OCI-LY3 (cell line): ENCODE results near the gene COX7C.

Source experiments
- H2AFZ ChIP-seq: fragments of 200-600, 300-600 bp; shearing (Covaris generic); 2 replicates; pipeline ENCODE4 v1.6.0; 2014; ENCODE audit warnings: antibody characterized with exemption, low read depth, low read length
- H3K27ac ChIP-seq: fragments of 200-600, 300-600 bp; sonication (generic); 2 replicates; pipeline ENCODE4 v1.5.1; 2014; ENCODE audit warnings: mild to moderate bottlenecking, low read length, moderate library complexity, mixed read lengths
- H3K27me3 ChIP-seq: fragments of 200-600, 300-600 bp; sonication (generic); 2 replicates; pipeline ENCODE4 v1.6.1; 2014; ENCODE audit warnings: low read depth, low read length, mixed read lengths
- H3K36me3 ChIP-seq: fragments of 200-600, 300-600 bp; sonication (generic); replicated peaks from 2 replicates; pipeline ENCODE3; 2014; ENCODE audit warnings: low read depth, low read length, mixed read lengths
- H3K4me1 ChIP-seq: fragments of 300-600, 200-600 bp; sonication (generic); 2 replicates; pipeline ENCODE4 v1.6.1; 2014; ENCODE audit warnings: low read length, mixed read lengths
- H3K4me2 ChIP-seq: fragments of 200-600, 300-600 bp; sonication (generic); 2 replicates; pipeline ENCODE4 v1.6.1; 2014; ENCODE audit warnings: low read length, mixed read lengths
- H3K4me3 ChIP-seq: fragments of 300-600, 200-600 bp; sonication (generic); 2 replicates; pipeline ENCODE4 v1.5.1; 2014; ENCODE audit warnings: antibody characterized with exemption, mild to moderate bottlenecking, low read length, moderate library complexity
- H3K79me2 ChIP-seq: fragments of 300-600, 200-600 bp; shearing (Covaris generic); 2 replicates; pipeline ENCODE4 v1.6.1; 2014; ENCODE audit warnings: mild to moderate bottlenecking, low read length, mixed read lengths
- H3K9ac ChIP-seq: fragments of 300-600, 200-600 bp; shearing (Covaris generic); 2 replicates; pipeline ENCODE4 v1.6.0; 2014; ENCODE audit warnings: mild to moderate bottlenecking, low read length, moderate library complexity
- H3K9me3 ChIP-seq: fragments of 200-600, 300-600 bp; shearing (Covaris generic); 2 replicates; pipeline ENCODE4 v1.6.1; 2014; ENCODE audit warnings: low read length, mixed read lengths; ENCODE audit not compliant: insufficient read depth
- H4K20me1 ChIP-seq: fragments of 200-600, 300-600 bp; sonication (generic); 2 replicates; pipeline ENCODE4 v1.6.1; 2016; ENCODE audit warnings: low read length, mixed read lengths; ENCODE audit not compliant: insufficient read depth
- EZH2phosphoT487 ChIP-seq: fragments of 200-600 bp; shearing (Covaris generic); IDR thresholded peaks from 2 replicates; pipeline ENCODE4 v1.6.1; 2018; ENCODE audit warnings: antibody characterized with exemption, mixed run types, low read depth
- TF ChIP-seq, protein P1 (sequence below): fragments of 200-600, 300-600 bp; sonication (generic); IDR thresholded peaks from 2 replicates; pipeline ENCODE4 v1.5.1; 2014; ENCODE audit warnings: antibody characterized with exemption, low read length, low read depth

The COX7C gene

DNA sequence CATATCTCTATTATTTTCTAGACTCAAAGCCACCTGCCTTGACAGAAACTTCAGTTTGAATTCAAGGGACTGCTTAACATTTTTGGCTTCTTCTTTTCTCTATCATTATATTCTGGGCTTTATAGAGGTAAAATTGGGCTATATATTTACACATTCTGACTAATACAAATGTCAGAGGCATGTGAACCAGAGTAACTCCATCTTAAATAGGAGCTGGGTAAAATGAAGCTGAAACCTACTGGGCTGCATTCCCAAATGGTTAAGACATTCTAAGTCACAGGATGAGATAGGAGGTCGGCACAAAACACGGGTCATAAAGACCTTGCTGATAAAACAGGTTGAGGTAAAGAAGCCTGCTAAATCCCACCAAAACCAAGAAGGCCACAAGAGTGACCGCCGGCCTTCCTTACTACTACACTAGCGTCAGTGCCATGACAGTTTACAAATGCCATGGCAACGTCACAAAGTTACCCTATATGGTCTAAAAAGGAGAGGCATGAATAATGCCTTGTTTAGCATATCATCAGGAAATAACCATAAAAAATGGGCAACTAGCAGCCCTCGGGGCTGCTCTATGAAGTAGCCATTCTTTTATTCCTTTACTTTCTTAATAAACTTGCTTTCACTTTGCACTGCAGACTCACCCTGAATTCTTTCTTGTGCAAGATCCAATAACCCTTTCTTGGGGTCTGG is 44.8 kb upstream of the COX7C start:
- H3K27me3 ChIP-seq: no peaks in the 10 kb centered on the region
- H3K79me2 ChIP-seq: no peaks in the 10 kb centered on the region
- no peaks in the 10 kb centered on the region for H3K4me1 ChIP-seq
- H3K9ac ChIP-seq: no peak overlapping the region
- H2AFZ ChIP-seq: no peak overlapping the region
- H4K20me1 ChIP-seq: no peaks in the 10 kb centered on the region
- no peak overlapping the region for H3K4me3 ChIP-seq
- H3K4me2 ChIP-seq: no peak overlapping the region
- no peaks in the 10 kb centered on the region for H3K9me3 ChIP-seq
- H3K36me3 ChIP-seq: no peaks in the 10 kb centered on the region
- H3K27ac ChIP-seq: no peak overlapping the region
- TF ChIP-seq, protein P1, sequence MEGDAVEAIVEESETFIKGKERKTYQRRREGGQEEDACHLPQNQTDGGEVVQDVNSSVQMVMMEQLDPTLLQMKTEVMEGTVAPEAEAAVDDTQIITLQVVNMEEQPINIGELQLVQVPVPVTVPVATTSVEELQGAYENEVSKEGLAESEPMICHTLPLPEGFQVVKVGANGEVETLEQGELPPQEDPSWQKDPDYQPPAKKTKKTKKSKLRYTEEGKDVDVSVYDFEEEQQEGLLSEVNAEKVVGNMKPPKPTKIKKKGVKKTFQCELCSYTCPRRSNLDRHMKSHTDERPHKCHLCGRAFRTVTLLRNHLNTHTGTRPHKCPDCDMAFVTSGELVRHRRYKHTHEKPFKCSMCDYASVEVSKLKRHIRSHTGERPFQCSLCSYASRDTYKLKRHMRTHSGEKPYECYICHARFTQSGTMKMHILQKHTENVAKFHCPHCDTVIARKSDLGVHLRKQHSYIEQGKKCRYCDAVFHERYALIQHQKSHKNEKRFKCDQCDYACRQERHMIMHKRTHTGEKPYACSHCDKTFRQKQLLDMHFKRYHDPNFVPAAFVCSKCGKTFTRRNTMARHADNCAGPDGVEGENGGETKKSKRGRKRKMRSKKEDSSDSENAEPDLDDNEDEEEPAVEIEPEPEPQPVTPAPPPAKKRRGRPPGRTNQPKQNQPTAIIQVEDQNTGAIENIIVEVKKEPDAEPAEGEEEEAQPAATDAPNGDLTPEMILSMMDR: no peak
- no peak for TF ChIP-seq EZH2phosphoT487

DNA sequence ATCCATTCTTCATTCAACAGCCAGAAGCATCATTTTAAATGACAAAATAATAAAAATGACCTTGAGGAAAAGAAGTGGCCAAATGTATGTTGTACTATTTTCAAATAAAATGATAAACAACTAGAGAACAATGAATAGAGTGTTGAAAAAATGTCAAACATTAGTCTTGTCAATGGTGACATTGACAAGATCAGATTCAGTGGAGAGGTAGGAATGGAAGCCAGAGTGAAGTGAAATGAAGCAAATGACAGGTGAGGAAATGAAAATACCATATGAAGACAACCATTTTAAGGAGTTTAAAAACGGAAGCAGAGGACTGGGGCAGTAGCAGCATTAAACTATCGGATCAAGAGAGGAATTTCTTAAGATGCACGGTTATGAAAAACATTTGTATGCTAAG is 38.2 kb upstream of the COX7C start:
- Histone ChIP-seq H3K4me1 (no peaks in the 10 kb centered on the region), H3K27me3 (no peaks in the 10 kb centered on the region), H3K36me3 (no peaks in the 10 kb centered on the region), H3K4me2 (no peak overlapping the region), H3K9ac (no peak overlapping the region), H3K4me3 (no peak overlapping the region), H3K79me2 (no peaks in the 10 kb centered on the region), H3K9me3 (no peaks in the 10 kb centered on the region), H4K20me1 (no peaks in the 10 kb centered on the region), H3K27ac (no peak overlapping the region), H2AFZ (no peak overlapping the region)
- TF ChIP-seq, protein P1: no peak

DNA sequence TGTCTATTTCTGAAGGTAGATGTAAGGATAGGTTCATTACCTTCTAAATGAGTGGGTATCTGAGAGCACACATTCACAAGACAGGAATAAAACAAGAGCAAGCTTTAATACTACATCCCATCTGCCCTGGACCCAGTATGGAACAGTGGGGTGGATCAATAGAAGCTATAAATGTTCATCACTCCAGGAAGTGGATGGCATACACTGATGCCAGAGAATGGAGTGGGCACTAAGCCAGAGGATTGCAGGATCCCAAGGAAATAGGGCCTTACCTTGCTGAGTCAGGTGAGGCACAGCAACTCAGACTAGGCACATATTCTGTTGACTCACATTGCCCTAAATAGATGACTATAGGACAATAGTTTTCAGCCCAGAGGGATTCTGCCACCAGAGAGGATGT is 21.3 kb upstream of the COX7C start:
- H3K27ac ChIP-seq: no peak overlapping the region
- TF ChIP-seq, protein P1: no peak
- no peak for TF ChIP-seq EZH2phosphoT487
- no peaks in the 10 kb centered on the region for H3K4me1 ChIP-seq
- H3K9ac ChIP-seq: no peak overlapping the region
- H3K4me3 ChIP-seq: no peak overlapping the region
- no peak overlapping the region for H2AFZ ChIP-seq
- H3K9me3 ChIP-seq: no peaks in the 10 kb centered on the region
- H3K4me2 ChIP-seq: no peak overlapping the region
- H3K36me3 ChIP-seq: no peaks in the 10 kb centered on the region
- H3K79me2 ChIP-seq: no peaks in the 10 kb centered on the region
- no peaks in the 10 kb centered on the region for H4K20me1 ChIP-seq
- H3K27me3 ChIP-seq: no peaks in the 10 kb centered on the region

DNA sequence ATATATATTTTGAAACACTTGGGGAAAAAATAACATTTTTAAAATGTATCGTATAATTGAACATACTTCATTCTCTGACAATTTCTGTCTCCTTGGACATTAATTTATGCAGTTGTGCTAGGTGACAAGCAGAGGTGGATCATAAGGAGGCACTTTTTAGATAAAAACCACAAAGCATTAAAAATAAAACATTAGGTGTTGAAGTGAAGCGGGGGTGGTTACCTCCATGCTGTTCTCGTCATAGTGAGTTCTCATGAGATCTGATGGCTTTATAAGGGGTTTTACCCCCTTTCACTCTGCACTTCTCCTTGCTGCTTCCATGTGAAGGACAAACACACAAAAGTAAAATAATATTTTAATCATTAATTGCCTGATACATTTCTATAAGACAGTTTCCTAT is 11.9 kb upstream of the COX7C start:
- Histone ChIP-seq H3K79me2 (no peaks in the 10 kb centered on the region), H3K4me1 (no peaks in the 10 kb centered on the region), H4K20me1 (no peaks in the 10 kb centered on the region), H3K4me2 (no peak overlapping the region), H3K9me3 (no peaks in the 10 kb centered on the region), H3K9ac (no peak overlapping the region), H3K4me3 (no peak overlapping the region), H3K27me3 (no peaks in the 10 kb centered on the region), H3K36me3 (no peaks in the 10 kb centered on the region), H3K27ac (no peak overlapping the region), H2AFZ (no peak overlapping the region)
- TF ChIP-seq EZH2phosphoT487: no peak
- TF ChIP-seq, protein P1: no peak
